Measurements from ENCODE around the gene SHMT2. TPM values are rescaled to one million over a fixed set of nuclear protein-coding genes. Genes with fewer than 3 reads are reported as not detected.

SHMT2 gene
- total RNA-seq, 1 experiment from 2014 or later, result 280 TPM

DNA sequence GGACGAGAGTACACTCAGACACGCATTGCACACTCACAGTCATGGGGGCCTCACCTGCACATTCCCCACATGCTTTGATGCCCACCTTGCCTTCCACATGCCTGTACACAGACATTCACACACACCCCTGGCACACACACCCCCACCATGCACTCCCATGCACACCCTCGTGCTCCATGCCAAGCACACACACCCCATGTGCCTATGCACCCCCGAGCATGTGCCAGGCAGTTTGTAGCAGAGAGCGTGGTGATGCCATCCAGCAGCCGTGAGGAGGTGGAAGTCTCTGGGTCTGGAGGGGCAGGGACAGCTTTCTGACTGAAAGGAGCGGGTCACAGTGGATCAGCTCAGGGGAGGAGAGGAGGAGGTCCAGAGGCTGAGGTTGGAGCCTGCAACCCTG, 23.6 kb upstream of the SHMT2 start:
- POLR2A ChIA-PET, result no interaction called here
- intact Hi-C loops (cut with micrococcal nuclease), result no loop called here
- H3K27ac ChIP-seq (ENCODE audit: low read depth, low read length), result no peak overlapping the region
- no TSS peak for BruUV-seq (replicated peaks)
- CTCF ChIA-PET, result no interaction called here
- H3K27me3 ChIP-seq (ENCODE audit: insufficient read depth, low read length), result no peaks in the 10 kb centered on the region
- RAD21 ChIA-PET (ENCODE audit: low non-redundant PET in 1 of 2, low total read pairs in 2 of 2, uncharacterized antibody in 2 of 2, unreplicated experiment in 2 of 2), result no interaction called here
- TF ChIP-seq RAD21 (IDR thresholded peaks at IDR 0.05; ENCODE audit: low read depth) (no peak), EZH2 (IDR thresholded peaks at IDR 0.05) (no peak), SIN3A (IDR thresholded peaks at IDR 0.05; ENCODE audit: low read depth) (no peak), ATF3 (IDR thresholded peaks at IDR 0.05) (no peak), REST (IDR thresholded peaks at IDR 0.05; ENCODE audit: low read depth) (no peak), EZH2phosphoT487 (IDR thresholded peaks at IDR 0.05; ENCODE audit: borderline replicate concordance) (no peak), ZNF274 (IDR thresholded peaks at IDR 0.05; ENCODE audit: low read depth, low read length) (no peak), YY1 (IDR thresholded peaks at IDR 0.05; ENCODE audit: extremely low read depth, insufficient replicate concordance, low read depth, low read length) (no peak), POLR2AphosphoS5 (IDR thresholded peaks at IDR 0.05; ENCODE audit: low read depth, low read length) (no peak), FOSL1 (IDR thresholded peaks at IDR 0.05; ENCODE audit: low read depth) (no peak), CEBPB (IDR thresholded peaks at IDR 0.05; ENCODE audit: low read depth) (no peak), ZFX (IDR thresholded peaks at IDR 0.05) (no peak), JUND (IDR thresholded peaks at IDR 0.05) (no peak), ELF1 (IDR thresholded peaks at IDR 0.05; ENCODE audit: borderline replicate concordance, low read depth) (no peak), SP1 (IDR thresholded peaks at IDR 0.05; ENCODE audit: low read depth) (no peak), CBX3 (IDR thresholded peaks at IDR 0.05; ENCODE audit: low read depth) (no peak)
- TF ChIP-seq, protein P1, sequence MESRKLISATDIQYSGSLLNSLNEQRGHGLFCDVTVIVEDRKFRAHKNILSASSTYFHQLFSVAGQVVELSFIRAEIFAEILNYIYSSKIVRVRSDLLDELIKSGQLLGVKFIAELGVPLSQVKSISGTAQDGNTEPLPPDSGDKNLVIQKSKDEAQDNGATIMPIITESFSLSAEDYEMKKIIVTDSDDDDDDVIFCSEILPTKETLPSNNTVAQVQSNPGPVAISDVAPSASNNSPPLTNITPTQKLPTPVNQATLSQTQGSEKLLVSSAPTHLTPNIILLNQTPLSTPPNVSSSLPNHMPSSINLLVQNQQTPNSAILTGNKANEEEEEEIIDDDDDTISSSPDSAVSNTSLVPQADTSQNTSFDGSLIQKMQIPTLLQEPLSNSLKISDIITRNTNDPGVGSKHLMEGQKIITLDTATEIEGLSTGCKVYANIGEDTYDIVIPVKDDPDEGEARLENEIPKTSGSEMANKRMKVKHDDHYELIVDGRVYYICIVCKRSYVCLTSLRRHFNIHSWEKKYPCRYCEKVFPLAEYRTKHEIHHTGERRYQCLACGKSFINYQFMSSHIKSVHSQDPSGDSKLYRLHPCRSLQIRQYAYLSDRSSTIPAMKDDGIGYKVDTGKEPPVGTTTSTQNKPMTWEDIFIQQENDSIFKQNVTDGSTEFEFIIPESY (IDR thresholded peaks at IDR 0.05; ENCODE audit: extremely low read depth, insufficient replicate concordance, low read length), result no peak
- TF ChIP-seq, protein P2, sequence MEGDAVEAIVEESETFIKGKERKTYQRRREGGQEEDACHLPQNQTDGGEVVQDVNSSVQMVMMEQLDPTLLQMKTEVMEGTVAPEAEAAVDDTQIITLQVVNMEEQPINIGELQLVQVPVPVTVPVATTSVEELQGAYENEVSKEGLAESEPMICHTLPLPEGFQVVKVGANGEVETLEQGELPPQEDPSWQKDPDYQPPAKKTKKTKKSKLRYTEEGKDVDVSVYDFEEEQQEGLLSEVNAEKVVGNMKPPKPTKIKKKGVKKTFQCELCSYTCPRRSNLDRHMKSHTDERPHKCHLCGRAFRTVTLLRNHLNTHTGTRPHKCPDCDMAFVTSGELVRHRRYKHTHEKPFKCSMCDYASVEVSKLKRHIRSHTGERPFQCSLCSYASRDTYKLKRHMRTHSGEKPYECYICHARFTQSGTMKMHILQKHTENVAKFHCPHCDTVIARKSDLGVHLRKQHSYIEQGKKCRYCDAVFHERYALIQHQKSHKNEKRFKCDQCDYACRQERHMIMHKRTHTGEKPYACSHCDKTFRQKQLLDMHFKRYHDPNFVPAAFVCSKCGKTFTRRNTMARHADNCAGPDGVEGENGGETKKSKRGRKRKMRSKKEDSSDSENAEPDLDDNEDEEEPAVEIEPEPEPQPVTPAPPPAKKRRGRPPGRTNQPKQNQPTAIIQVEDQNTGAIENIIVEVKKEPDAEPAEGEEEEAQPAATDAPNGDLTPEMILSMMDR (IDR thresholded peaks at IDR 0.05 in 2 of 3, conservative IDR thresholded peaks at IDR 0.05 in 1 of 3; ENCODE audit: borderline replicate concordance in 1 of 3, insufficient read depth in 1 of 3, low read depth in 2 of 3, low read length in 2 of 3), result no peak
- H3K9me2 ChIP-seq (ENCODE audit: insufficient read depth), result no peaks in the 10 kb centered on the region
- ATAC-seq (no peak), DNase-seq (ENCODE audit: low read depth, low spot score) (no peak)
- H3K4me1 ChIP-seq (ENCODE audit: control insufficient read depth in 1 of 2, insufficient read depth in 2 of 2, low read length in 2 of 2), result no peaks in the 10 kb centered on the region
- no peak overlapping the region for H2AFZ ChIP-seq (ENCODE audit: low read depth, low read length, poor library complexity, severe bottlenecking)
- H3K9ac ChIP-seq (ENCODE audit: low read length), result no peak overlapping the region
- H3K4me3 ChIP-seq (replicated peaks in 1 of 2; ENCODE audit: low read depth in 1 of 2, low read length in 2 of 2), result no peak overlapping the region
- H3K79me2 ChIP-seq (ENCODE audit: insufficient read depth, low read length), result no peaks in the 10 kb centered on the region
- H3K9me3 ChIP-seq (ENCODE audit: control insufficient read depth in 1 of 2, insufficient read depth in 1 of 2, low read depth in 1 of 2, low read length in 2 of 2), result no peaks in the 10 kb centered on the region
- H3K4me2 ChIP-seq (ENCODE audit: low read length), result no peak overlapping the region
- no peaks in the 10 kb centered on the region for H4K20me1 ChIP-seq (ENCODE audit: insufficient read depth)
- no peaks in the 10 kb centered on the region; a peak in 1 of 4 replicates for H3K36me3 ChIP-seq (ENCODE audit: control insufficient read depth in 1 of 2, insufficient read depth in 2 of 2, low read length in 2 of 2)
